Activated T-helper 9 cell treated with anti-CD3 and anti-CD28 coated beads, Interleukin-2, amount 50 U/mL, for 16 hours (primary cell): Measurements from ENCODE around the gene COL27A1.
A peak's percentile ranks its signal among the peaks of the same experiment; 100 is the strongest.

Experiments used
- DNase-seq: peaks from one replicate; pipeline ENCODE4 v3.0.0-alpha.2; 2020; ENCODE audit warnings: low read depth

Gene COL27A1

DNA sequence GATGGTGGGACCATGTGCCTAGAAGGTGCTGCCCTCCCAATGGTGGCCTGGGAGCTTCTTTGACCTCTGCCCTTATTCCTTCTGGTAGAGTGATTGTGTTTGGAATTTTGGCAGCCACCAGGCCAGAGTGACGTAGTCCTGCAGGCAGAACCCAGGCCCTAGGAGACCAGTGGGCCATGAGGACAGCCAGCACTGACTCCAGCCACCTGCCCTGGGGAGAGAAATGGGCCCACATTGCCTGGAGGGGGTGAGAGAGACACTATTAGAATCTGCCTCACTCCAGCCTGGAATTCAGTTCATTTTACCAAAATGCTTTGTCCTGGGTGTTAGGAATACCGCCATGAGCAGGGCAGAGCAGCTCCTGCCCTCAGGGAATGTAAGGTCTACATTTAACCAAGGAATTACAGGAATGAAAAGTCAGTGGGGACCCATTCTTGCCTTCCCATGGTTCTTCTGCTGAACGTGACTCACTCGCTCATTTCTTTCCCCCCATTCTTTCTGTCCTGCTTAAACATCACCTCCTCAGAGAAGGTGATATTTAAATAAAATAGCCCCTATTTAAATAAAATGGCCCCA, 5.5 kb upstream of the COL27A1 start:
- DNase-seq = no peak

DNA sequence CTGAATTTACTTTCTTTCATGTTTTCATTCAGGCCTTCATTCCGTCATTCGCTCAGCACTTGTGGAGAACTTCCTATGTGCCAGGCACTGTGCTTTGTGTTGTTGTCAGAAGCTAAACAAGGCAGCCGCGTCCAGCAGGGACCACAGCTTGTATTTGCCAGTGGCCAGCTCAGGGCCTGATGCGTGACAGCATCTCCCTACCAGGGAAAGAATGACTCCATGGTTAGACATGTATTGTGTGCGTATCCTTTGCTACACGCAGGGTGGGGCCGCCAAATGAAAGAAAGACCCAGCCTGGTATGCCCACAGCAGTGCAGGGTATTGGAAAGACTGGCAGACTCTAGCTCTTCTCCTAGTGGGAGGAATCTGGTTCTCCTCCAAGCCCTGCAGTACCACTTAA, 4.7 kb upstream of the COL27A1 start:
- DNase-seq = no peak

DNA sequence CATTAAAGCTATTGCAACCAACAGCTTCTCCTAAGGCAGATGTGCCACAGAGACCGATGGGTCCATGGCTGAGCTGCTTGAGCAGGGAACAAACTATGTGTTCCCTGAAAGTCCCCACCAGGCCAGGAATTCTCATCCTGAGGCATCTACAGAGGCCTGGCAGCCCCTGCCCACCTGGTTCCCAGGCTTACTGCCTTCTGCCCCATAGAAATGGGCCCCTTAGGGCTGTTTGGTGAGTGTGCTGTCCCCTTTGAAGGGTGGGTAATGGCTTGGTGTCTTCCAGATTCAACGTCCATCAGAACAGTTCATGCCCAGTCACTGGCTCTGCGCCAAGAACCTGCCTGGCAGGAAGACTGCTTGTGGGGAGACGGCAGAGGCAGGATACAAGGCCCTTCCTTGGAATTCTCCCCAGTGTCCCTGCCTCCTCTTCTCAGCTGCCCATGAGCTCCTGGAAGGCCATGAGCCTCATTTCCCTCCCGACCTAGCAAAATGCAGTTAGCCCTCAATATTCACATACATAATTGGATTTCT, 3.8 kb upstream of the COL27A1 start:
- DNase-seq = no peak

DNA sequence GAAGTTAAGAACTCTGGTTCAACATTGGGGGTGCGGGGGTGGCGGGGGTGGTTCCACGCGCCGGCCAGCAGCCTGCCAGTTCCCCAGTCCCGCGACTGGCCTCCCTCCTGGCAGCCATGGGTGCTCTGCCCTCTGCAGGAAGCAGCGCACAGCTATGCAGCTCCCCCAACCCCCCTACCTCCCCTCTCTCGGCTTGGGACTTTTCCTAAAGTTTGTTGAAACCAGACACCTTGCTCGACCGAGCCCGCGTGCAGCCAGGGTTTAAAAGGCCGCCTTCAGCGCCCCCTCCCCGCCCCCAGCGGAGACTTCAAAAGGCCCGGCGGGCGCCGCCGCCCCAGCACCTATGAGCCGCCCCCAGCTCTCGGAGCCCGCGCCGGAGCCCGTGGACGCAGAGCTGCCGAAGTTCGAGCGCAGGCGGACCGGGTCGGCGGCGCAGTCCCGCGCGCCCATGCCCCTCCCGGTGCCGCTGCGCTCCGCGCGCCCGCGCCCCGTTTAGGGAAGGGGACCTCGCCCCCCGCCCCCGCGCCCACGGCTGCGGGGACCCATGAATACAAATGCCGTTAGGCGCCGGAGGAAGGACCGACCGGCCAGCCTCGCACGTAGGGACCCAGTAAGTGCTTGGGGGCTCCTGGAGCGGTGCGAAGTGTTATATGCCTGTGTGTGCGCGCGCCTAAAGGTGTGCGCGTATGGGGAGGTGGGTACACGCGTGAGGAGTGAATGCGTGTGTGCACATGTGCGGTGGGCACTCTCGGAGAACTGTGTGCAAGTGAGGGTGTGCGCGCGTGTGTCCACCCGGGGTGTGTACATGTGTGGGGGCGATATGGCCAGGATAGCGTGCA, 1.4 kb upstream of the COL27A1 start:
- DNase-seq = no peak

DNA sequence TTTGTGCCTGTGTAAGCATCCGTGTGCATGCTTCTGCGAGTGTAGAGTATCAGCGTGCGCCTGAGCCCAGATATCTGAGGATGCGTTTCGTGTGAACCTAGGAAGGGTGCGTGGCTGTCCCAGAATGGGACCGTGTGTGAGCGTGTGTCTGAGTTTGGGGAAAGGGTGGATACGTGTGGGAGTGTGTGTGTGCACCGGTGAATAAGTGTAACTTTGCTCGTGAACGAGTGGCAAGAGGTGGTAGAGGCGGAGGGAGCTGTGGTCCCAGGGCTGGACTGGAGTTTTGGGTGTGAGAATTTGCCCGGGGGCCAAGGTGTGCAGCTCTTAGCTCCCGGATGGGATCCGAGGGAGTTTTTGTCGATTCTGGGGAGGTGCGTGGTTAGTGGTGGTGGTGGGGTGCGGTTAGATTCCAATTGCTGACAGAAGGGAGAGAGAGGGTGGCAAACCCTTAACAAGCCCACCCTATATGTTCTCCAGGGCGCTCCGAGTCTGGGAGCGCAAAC, 686 bp upstream of the COL27A1 start:
- no peak for DNase-seq

DNA sequence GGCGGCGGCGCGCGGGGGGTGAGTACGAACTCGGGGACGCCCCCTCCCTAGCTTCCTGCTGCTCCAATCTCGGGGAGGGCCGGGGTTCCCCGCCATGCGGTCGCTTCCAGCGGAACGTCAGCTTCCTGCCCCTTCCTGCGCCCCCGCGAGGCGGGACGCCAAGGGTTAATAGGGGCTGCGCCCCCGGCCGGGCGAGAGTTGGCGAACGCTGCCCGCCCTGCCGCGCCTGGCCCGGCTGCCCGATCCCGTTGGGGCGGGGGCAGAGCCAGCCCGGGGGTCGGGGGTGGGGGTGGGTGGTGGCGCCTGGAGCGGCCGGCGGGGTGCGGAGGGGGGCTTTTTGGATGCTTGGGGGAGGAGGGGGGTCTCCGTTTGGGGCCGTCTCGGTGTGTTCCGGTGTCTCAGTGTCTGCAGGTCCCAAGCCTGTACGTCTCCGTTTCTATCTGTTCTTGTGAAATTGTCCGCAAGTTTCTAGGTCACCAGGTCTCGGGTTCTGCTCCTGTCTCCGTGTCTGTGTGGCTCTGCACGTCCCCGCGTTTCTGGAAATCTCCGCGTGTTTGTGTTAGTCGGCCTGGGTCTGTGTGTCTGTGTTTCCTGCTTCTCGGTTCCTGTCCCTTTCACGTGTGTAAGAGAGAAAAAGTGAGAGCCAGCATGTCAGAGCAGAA, 789 bp downstream of the COL27A1 start:
- DNase-seq = no peak

DNA sequence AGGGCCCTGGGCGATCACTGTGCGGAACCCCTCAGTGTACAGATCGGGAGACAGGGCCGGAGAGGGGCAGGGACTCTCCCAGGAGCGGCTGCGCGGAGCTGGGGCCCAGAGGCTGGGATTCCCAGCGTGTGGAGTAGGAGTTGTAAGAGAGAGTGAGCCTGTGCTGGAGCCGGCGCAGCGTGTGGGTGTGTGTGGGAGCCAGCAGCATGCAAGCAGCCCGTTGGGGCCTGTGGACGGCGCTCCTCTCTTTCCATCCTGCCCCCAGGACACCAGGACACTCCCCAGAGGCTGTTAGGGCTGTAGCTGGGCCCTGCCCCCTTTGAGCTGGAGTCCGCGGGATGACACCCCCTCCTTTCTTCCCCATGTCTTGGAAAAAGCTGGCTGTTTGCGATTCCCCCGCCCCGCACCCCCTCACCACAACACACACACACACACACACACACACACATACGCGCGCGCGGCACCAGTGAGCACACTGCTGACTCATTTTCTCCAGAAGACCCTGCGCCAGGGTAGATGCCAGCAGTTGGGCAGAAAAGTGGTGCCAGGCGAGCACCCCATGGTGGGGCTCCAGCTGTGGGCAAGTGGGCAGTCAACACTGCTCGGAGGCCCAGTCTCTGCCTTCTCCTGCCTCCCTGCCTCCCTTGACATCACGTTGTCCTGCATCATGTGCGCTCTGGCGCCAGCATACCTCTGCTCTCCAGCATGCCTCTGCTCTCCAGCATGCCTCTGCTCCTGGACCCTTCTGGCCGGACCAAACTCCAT, 1.5 kb downstream of the COL27A1 start:
- DNase-seq = peak; percentile 9

DNA sequence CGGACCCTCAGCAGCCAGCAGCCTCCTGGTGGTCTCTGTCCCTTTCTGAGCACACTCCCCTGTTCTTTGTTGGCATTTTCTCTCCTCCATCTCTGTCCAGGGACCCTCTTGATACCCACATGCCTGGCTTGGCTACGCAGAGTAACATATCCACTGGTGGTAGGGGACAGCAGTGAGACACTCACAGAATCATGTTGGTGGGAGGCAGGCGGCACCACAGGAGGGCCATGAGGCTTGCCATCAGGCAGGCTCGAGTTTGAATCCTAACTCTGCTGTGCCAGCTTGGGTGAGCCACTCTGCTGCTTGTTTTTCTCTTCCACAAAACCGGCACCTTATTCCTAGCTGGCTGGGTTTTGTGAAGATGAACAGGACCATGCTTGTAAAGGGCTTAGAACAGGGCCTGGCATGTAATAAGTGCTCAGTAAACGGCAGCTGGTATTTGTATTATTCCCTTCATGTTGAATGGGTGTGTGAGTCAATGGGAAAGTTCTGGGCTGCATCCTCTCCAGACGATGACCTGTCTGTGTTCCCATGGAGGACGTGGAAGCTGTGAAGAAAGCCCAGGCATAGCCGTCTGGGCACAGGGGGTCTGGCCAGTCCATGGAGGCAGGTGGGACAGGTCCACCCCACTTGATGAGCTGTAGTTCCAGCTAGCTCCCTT, 2.3 kb downstream of the COL27A1 start:
- no peak for DNase-seq

DNA sequence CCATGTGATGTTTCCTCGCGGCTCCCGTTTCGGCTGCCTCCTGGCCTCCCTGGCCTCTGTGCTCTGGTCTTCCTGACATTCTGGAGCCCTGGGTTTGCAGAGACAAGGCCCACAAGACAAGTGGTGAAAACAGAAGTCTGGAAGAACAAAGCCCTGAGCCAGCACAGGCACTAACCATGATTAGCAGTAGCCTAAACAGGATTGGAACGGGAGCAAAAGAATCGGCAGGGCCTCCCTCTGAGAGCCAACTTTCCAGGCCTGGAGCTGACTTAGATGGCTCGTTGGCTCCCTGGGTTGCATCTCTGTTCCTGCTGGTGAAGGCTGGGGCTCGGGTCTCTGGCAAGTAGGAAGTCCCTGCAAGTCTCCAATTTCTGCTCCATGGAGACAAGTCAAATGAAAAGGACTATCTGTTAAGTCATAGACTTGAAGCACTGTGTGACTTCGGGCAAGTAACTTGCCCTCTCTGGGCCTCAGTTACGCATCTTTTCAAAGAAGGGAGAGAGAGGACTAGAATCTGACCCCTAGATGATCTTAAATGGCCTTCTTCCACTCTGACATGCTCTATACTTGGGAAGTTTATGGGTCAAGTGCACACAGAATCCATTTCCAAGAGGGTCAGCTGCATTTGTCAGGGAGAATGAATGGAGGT, 3.3 kb downstream of the COL27A1 start:
- no peak for DNase-seq

DNA sequence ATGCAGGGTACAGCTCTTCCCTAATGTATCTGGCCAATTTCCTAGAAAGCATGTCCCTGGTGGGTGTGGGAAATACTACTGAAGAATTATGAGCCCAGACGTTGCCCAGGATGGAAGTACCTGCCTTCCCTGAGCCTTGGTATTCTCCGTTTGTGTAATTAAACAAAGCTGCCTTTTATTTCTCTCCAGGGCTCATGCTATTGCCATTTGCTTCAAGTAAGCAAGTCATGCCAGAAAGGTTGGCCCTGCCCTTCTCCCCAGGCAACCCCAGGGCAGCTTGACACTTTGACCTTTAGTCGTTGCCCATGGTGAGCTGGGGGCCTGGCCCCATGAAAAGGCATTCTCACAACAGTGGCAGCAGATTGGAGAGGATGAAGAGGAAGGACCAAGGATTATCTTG, 4.4 kb downstream of the COL27A1 start:
- no peak for DNase-seq

DNA sequence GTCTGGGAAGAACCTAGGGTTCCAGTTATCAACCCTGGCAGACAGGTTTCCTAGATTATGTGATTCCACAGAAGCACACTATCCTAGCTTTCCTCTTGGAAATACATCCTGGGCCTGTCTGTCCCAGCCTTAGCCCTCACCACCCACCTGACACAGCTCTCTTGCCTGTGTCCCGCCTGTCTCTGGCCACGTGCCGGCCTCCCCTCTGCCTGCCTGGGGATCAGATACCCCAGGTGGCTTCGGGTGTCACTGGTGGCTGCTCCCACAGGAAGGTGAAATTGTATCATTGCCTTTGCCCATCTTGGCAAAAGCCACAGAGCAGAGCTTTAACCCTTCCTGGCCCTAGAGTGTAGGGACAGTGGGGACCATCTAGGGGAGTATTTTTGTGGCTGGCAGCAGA, 6.2 kb downstream of the COL27A1 start:
- no peak for DNase-seq

DNA sequence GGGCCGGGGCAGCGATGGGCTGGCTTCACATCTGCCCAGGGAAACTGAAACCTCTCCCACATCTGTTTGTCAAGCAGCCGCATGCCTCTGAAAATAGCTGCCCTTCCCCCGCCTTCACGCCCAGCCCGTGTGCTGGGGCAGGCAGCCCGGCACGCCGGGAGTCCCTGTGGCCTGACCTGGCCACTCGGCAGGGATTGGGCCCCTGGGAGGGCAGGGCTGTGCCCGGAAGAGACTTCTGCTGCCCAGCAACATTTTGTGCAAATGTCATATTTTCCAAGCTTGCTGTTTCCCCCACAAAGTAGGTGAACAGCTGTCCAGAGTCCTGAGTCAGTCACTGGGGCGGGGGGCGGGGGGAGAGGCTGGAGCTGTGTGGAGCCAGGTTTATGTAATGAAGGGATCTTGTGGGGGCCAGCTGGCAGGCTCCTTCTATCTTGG, 8.2 kb downstream of the COL27A1 start:
- no peak for DNase-seq

DNA sequence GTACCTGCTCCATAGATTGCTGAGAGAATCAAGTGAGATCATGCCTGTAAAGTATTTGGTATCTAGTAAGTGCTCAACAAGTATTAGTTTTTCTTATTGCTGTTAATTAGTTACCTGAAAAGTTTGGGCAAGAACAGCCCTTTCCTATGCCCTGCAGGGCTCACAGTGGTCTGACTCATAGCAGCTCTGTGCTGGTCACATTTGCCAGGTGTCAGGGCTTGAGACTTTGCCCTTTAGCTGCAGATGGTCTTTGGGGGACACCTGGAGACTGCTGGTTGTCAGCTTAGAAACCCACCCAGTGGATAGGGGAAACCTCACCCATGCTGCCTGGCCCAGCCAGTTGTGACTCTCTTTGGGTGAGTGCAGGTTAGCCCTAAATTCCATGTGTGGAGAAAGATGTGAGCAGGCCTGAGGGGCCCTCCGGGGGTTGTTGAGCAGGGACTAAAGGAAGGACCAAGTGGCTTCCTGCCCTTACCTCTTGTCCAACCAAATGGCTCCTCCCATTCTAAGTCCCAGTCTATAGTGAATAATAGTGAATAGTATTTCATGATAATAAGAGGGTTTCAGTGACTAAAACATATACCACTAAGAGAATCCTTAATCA, 9.0 kb downstream of the COL27A1 start:
- DNase-seq = no peak

DNA sequence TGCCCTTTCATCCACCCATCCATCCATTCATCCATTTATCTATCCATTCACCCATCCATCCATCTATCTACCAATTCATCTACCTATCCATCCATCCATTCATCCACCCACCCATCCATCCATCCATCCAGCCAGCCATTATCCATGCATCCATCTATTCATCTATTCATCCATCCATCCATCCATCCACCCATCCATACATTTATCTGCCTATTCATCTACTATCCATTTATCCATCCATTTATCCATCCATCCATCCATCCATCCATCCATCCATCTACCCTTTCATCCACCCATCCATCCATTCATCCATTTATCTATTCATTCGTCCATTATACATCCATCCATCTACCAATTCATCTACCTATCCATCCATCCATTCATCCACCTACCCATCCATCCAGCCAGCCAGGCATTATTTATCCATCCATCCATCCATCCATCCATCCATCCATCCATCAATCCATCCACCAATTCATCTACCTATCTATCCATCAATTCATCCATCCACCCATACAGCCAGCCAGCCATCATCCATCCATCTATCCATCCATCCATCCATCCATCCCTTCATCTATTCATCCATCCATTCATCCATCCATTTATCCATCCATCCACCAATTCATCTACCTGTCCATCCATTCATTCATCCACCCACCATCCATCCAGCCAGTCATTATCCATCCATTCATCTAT, 10.2 kb downstream of the COL27A1 start:
- no peak for DNase-seq

DNA sequence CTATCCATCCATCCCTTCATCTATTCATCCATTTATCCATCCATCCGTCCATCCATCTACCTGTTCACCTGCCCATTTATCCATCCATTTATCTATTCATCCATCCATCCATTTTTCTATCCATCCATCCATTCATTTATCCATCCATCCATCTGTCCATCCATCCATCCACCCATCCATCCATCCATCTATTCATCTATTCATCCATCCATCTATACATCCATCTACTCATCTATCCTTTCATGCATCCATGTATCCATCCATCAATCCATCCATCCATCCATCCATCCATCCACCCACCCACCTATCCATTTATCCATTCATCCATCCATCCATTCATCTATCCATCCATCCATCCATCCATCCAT, 10.8 kb downstream of the COL27A1 start:
- no peak for DNase-seq

DNA sequence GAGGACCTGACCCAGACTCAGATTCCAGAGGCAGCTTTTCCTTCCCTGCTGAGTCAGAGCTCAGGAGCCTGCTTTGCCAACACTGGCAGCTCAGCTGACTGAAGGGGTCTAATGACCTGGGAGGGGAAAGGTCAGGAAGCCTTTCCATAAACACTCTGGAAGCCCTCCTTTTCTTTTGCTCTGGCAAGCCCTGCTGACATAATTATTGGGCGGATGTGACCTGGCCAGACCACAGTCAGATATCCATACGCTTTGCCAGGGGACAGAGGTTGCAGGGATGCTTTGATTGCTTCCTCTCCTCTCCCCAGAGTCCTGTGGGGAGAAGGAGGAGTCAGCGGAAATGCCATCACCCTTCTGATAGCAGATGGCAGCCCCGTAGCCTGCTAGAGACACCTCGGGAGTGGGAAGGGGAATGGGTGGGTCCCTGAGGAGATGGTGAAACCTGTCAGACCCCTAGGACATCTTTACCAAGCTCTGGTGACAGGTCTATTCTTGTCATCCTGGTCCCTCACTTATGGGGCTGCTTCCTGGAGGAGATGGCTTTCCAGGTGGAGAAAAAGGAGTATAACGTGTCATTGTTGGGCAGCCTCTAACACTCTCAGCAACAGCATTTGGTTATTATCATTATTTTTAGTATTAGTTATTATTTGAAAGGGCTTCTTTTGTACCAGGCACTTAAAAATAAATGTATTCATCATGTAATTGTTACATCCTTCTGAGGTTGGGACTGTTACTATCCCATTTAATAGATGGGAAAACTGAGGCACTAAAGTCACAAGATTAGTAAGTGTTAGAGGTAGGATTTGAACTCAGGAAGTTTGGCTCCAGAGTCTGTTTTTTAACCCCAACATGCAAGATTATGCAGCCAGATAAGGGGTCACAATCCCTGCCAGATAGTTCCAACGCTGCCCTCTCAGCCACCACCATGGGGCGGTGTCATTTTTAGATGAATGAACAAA, 11.6 kb downstream of the COL27A1 start:
- no peak for DNase-seq

DNA sequence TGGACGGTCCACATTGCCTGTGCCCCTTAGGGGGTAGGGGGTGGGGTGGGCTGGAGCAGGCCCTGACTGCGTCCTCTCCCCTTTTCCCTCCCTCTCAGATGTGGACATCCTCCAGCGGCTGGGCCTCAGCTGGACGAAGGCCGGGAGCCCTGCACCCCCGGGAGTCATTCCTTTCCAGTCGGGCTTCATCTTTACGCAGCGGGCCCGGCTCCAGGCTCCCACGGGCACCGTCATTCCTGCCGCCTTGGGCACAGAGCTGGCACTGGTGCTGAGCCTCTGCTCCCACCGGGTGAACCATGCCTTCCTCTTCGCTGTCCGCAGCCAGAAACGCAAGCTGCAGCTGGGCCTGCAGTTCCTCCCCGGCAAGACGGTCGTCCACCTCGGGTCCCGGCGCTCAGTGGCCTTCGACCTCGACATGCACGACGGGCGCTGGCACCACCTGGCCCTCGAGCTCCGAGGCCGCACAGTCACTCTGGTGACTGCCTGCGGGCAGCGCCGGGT, 12.3 kb downstream of the COL27A1 start:
- DNase-seq = no peak

DNA sequence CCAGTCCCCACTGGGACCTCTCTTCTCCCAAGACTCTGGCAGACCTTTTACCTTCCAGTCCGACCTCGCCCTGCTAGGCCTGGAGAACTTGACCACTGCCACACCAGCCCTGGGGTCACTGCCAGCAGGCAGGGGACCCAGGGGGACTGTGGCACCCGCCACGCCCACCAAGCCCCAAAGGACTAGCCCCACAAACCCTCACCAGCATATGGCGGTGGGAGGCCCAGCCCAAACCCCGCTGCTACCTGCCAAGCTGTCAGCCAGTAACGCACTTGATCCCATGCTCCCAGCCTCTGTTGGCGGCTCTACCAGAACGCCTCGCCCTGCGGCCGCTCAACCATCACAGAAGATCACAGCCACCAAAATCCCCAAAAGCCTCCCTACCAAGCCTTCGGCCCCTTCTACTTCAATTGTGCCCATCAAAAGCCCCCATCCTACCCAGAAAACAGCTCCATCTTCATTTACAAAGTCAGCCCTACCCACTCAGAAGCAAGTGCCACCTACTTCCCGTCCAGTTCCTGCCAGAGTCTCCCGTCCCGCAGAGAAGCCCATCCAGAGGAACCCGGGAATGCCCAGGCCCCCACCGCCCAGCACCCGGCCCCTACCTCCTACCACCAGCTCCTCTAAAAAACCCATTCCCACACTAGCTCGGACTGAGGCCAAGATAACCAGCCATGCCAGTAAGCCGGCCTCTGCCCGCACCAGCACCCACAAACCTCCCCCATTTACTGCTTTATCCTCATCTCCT, 13.1 kb downstream of the COL27A1 start:
- DNase-seq = no peak
